ENCODE measurements around the gene FEZF2. TPM values are rescaled to one million over a fixed set of nuclear protein-coding genes. Genes with fewer than 3 reads are reported as not detected.

The FEZF2 gene
- not detected for total RNA-seq

- no peak for ATAC-seq
These were observed at the start of gene FEZF2 for GRCh38 chr3:62373215-62373614. Gene FEZF2, minus strand, starts transcription at chr3:62373550. Its CDS starts 682 bp downstream, at chr3:62372868.

GRCh38 chr3:62421207-62421606 is 47.9 kb upstream of the FEZF2 start:
- DNase-seq (ENCODE audit: low spot score in 2 of 2) (no peak), ATAC-seq (no peak)
- Mint-ChIP-seq H3K27ac (no peak overlapping the region), H3K9me3 (peaks cover 0 to 3% of the 10 kb centered on the region in 2 donors), H3K36me3 (peaks cover 0 to 5% of the 10 kb centered on the region in 2 donors)

More at GRCh38 chr3:62373215-62373614, at the start of gene FEZF2:
- peaks cover 8 to 24% of the 10 kb centered on the region in 2 donors for H3K36me3 Mint-ChIP-seq
- no peak within 1 kb of the TSS for H3K27ac Mint-ChIP-seq
- no peaks in the 10 kb centered on the region for H3K9me3 Mint-ChIP-seq
- no peak for DNase-seq (ENCODE audit: low spot score in 2 of 2)

- H3K27ac Mint-ChIP-seq: no peak overlapping the region
- no peaks in the 10 kb centered on the region for H3K36me3 Mint-ChIP-seq
- ATAC-seq (no peak), DNase-seq (ENCODE audit: low spot score in 2 of 2) (no peak)
- no peaks in the 10 kb centered on the region for H3K9me3 Mint-ChIP-seq
These were observed 42.8 kb upstream of the FEZF2 start for GRCh38 chr3:62416144-62416543.

GRCh38 chr3:62415312-62415801 is 42.0 kb upstream of the FEZF2 start:
- Mint-ChIP-seq H3K9me3 (no peaks in the 10 kb centered on the region), H3K36me3 (no peaks in the 10 kb centered on the region), H3K27ac (no peak overlapping the region)
- no peak for DNase-seq (ENCODE audit: low spot score in 2 of 2)
- ATAC-seq: no peak

GRCh38 chr3:62414786-62415185 is 41.4 kb upstream of the FEZF2 start:
- H3K27ac Mint-ChIP-seq: no peak overlapping the region

GRCh38 chr3:62413687-62414086 is 40.3 kb upstream of the FEZF2 start:
- no peak for DNase-seq (ENCODE audit: low spot score in 2 of 2)
- Mint-ChIP-seq H3K27ac (no peak overlapping the region), H3K9me3 (no peaks in the 10 kb centered on the region), H3K36me3 (no peaks in the 10 kb centered on the region)
- no peak for ATAC-seq

More at GRCh38 chr3:62414786-62415185, 41.4 kb upstream of the FEZF2 start:
- ATAC-seq: no peak
- DNase-seq (ENCODE audit: low spot score in 2 of 2): no peak
- H3K9me3 Mint-ChIP-seq: no peaks in the 10 kb centered on the region
- no peaks in the 10 kb centered on the region for H3K36me3 Mint-ChIP-seq

- no peak for DNase-seq (ENCODE audit: low spot score in 2 of 2)
- no peak for ATAC-seq
- no peaks in the 10 kb centered on the region for H3K36me3 Mint-ChIP-seq
- no peak overlapping the region for H3K27ac Mint-ChIP-seq
- no peaks in the 10 kb centered on the region for H3K9me3 Mint-ChIP-seq
These were observed 33.6 kb upstream of the FEZF2 start for GRCh38 chr3:62406945-62407344.

- ATAC-seq: no peak
These were observed 32.2 kb upstream of the FEZF2 start for GRCh38 chr3:62405566-62405965.

GRCh38 chr3:62405135-62405534 is 31.8 kb upstream of the FEZF2 start:
- DNase-seq (ENCODE audit: low spot score in 2 of 2) (no peak), ATAC-seq (no peak)
- H3K27ac Mint-ChIP-seq: no peak overlapping the region
- H3K36me3 Mint-ChIP-seq: no peaks in the 10 kb centered on the region
- no peaks in the 10 kb centered on the region for H3K9me3 Mint-ChIP-seq

More at GRCh38 chr3:62405566-62405965, 32.2 kb upstream of the FEZF2 start:
- Mint-ChIP-seq H3K9me3 (no peaks in the 10 kb centered on the region), H3K27ac (no peak overlapping the region), H3K36me3 (no peaks in the 10 kb centered on the region)
- no peak for DNase-seq (ENCODE audit: low spot score in 2 of 2)

GRCh38 chr3:62404321-62404720 is 31.0 kb upstream of the FEZF2 start:
- no peaks in the 10 kb centered on the region for H3K36me3 Mint-ChIP-seq
- DNase-seq (ENCODE audit: low spot score in 2 of 2): no peak
- peaks cover 0 to 2% of the 10 kb centered on the region in 2 donors for H3K9me3 Mint-ChIP-seq
- H3K27ac Mint-ChIP-seq: no peak overlapping the region
- ATAC-seq: no peak

GRCh38 chr3:62403765-62404164 is 30.4 kb upstream of the FEZF2 start:
- Mint-ChIP-seq H3K27ac (no peak overlapping the region), H3K9me3 (peaks cover 0 to 4% of the 10 kb centered on the region in 2 donors), H3K36me3 (no peaks in the 10 kb centered on the region)
- ATAC-seq: no peak
- DNase-seq (ENCODE audit: low spot score in 2 of 2): no peak

GRCh38 chr3:62392626-62393292 is 19.4 kb upstream of the FEZF2 start:
- peaks cover 0 to 5% of the 10 kb centered on the region in 2 donors for H3K36me3 Mint-ChIP-seq
- no peak for DNase-seq (ENCODE audit: low spot score in 2 of 2)
- ATAC-seq: no peak
- H3K27ac Mint-ChIP-seq: no peak overlapping the region
- peaks cover 0 to 10% of the 10 kb centered on the region in 2 donors for H3K9me3 Mint-ChIP-seq

- peaks cover 0 to 5% of the 10 kb centered on the region in 2 donors for H3K36me3 Mint-ChIP-seq
- ATAC-seq (no peak), DNase-seq (ENCODE audit: low spot score in 2 of 2) (no peak)
- peaks cover 0 to 7% of the 10 kb centered on the region in 2 donors for H3K9me3 Mint-ChIP-seq
- no peak overlapping the region for H3K27ac Mint-ChIP-seq
These were observed 13.9 kb upstream of the FEZF2 start for GRCh38 chr3:62387251-62387650.

- no peak for DNase-seq (ENCODE audit: low spot score in 2 of 2)
- Mint-ChIP-seq H3K27ac (no peak overlapping the region), H3K9me3 (no peaks in the 10 kb centered on the region), H3K36me3 (peaks cover 0 to 13% of the 10 kb centered on the region in 2 donors)
- no peak for ATAC-seq
These were observed 6.0 kb upstream of the FEZF2 start for GRCh38 chr3:62379321-62379798.

GRCh38 chr3:62378921-62379320 is 5.6 kb upstream of the FEZF2 start:
- no peak for DNase-seq (ENCODE audit: low spot score in 2 of 2)
- Mint-ChIP-seq H3K27ac (no peak overlapping the region), H3K9me3 (no peaks in the 10 kb centered on the region), H3K36me3 (peaks cover 0 to 13% of the 10 kb centered on the region in 2 donors)
- no peak for ATAC-seq

GRCh38 chr3:62378311-62378789 is 5.0 kb upstream of the FEZF2 start:
- H3K9me3 Mint-ChIP-seq: no peaks in the 10 kb centered on the region
- no peak overlapping the region for H3K27ac Mint-ChIP-seq
- ATAC-seq: no peak

GRCh38 chr3:62376906-62377877 is 3.8 kb upstream of the FEZF2 start:
- Mint-ChIP-seq H3K9me3 (no peaks in the 10 kb centered on the region), H3K27ac (no peak overlapping the region), H3K36me3 (peaks cover 0 to 13% of the 10 kb centered on the region in 2 donors)
- DNase-seq (ENCODE audit: low spot score in 2 of 2) (no peak), ATAC-seq (no peak)

More at GRCh38 chr3:62378311-62378789, 5.0 kb upstream of the FEZF2 start:
- peaks cover 0 to 13% of the 10 kb centered on the region in 2 donors for H3K36me3 Mint-ChIP-seq
- no peak for DNase-seq (ENCODE audit: low spot score in 2 of 2)
